GM12873 (cell line): ENCODE results near the gene MRPL30.

Source experiments
- TF ChIP-seq, protein P1 (sequence below): IDR thresholded peaks from 2 replicates; pipeline ENCODE4 v1.5.1; 2012; ENCODE audit warnings: low read depth, mild to moderate bottlenecking, moderate library complexity, low read length, control low read depth; ENCODE audit not compliant: insufficient read depth; ENCODE audit errors: missing control alignments

MRPL30 gene

GRCh38 chr2:99166218-99166617 lies 14.8 kb upstream of the MRPL30 start:
- TF ChIP-seq, protein P1, sequence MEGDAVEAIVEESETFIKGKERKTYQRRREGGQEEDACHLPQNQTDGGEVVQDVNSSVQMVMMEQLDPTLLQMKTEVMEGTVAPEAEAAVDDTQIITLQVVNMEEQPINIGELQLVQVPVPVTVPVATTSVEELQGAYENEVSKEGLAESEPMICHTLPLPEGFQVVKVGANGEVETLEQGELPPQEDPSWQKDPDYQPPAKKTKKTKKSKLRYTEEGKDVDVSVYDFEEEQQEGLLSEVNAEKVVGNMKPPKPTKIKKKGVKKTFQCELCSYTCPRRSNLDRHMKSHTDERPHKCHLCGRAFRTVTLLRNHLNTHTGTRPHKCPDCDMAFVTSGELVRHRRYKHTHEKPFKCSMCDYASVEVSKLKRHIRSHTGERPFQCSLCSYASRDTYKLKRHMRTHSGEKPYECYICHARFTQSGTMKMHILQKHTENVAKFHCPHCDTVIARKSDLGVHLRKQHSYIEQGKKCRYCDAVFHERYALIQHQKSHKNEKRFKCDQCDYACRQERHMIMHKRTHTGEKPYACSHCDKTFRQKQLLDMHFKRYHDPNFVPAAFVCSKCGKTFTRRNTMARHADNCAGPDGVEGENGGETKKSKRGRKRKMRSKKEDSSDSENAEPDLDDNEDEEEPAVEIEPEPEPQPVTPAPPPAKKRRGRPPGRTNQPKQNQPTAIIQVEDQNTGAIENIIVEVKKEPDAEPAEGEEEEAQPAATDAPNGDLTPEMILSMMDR = no peak

GRCh38 chr2:99169534-99169933 lies 11.4 kb upstream of the MRPL30 start:
- TF ChIP-seq, protein P1 = no peak

DNA sequence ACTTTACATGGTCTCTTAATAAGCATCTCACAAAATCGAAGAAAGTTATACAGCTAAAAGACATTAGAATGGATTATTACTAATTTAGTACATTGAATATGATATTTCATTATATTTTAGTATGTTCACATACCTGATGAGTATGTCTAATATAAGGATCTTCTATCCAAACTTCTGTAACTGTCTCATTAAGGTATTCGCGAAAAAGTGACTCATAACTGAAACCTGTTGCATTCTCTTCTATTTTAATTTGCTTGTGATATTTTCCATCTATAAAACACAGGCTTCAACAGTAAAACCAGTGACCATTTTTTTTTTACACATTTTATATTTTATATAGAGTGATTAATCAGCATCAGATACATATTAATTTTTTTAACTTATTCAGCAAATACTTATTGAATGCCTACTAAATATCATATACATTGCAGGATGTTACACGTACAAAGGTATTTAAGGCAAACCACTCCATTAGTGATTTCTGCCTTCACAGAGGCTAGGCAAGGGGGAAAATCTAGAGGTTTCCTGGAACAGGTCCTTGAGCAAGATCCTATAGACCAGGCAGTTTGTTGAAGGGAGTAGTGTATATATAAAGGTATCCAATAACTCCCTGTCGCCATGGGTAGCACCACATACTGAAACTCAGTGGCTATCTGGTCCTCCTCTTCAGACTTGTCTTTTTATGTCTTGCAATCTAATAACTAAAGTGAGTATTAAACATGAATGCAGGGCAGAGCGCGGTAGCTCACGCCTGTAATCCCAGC lies 9.4 kb upstream of the MRPL30 start:
- TF ChIP-seq, protein P1 = no peak

DNA sequence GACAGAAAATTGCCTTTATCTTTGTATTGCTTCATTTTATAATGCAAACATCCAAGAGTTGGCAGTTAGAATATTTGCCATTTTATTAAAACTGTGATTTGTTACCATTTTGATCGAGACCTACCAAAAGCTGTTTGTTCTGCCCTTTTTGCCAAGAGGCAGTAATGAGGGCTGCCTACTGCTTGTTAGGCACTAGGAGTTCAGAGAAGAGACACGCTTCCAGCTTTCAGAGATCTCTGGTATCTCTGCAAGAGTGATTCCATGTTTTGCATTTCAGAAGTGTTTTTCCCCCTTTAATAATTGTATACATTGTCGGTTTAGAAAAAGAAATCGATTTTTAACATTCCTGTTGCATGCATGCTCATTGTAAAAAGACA lies 628 bp downstream of the MRPL30 start:
- TF ChIP-seq, protein P1 = no peak

GRCh38 chr2:99183025-99183424 lies 2.0 kb downstream of the MRPL30 start:
- TF ChIP-seq, protein P1 = no peak

GRCh38 chr2:99184811-99185210 lies 3.8 kb downstream of the MRPL30 start:
- TF ChIP-seq, protein P1 = no peak

DNA sequence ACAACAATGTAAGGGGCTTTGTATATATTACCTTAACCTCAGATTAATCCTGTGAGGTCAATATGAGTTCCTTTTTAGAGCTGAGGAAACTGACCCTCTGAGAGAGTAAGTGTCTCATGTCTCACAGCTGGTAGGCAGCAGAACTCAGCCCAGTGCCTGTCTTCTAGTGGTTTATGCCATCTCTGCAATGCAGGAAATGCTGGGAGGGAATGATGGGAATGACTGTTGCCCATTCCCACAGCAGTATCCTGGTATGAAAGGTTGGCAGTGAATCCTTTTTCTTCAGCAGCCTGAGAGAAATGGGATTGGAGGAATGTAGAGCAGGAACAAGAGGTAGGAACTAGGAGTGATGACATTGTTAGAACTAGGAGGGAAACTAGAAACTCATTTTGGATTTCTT lies 6.0 kb downstream of the MRPL30 start:
- TF ChIP-seq, protein P1 = no peak
